A549 (cell line): Measurements from ENCODE around the gene PHTF2.

Experiments used
- CTCF ChIP-seq: fragments of >200 bp; sonication (Bioruptor Twin); formaldehyde crosslinking; IDR thresholded peaks from 3 replicates; pipeline ENCODE4 v1.5.1; 2016
- KDM5A ChIP-seq: fragments of 200-600 bp; sonication (generic); IDR thresholded peaks from 2 replicates; pipeline ENCODE4 v1.6.1; 2016; ENCODE audit warnings: antibody characterized with exemption, mild to moderate bottlenecking
- PHF8 ChIP-seq: fragments of 200-600 bp; sonication (generic); IDR thresholded peaks from 2 replicates; pipeline ENCODE4 v1.6.1; 2016; ENCODE audit warnings: low read depth, mild to moderate bottlenecking, antibody characterized with exemption, moderate library complexity, borderline replicate concordance
- POLR2A ChIP-seq: IDR thresholded peaks from 2 replicates; pipeline ENCODE4 v1.6.1; 2012; ENCODE audit warnings: mild to moderate bottlenecking, low read length
- RARB ChIP-seq: fragments of 250-450 bp; sonication (Bioruptor Pico); IDR thresholded peaks from 2 replicates; pipeline ENCODE4 v1.8.0; 2021; ENCODE audit warnings: mild to moderate bottlenecking, moderate library complexity
- TFCP2L1 ChIP-seq: fragments of 250-450 bp; sonication (Bioruptor Pico); IDR thresholded peaks from 2 replicates; pipeline ENCODE4 v1.5.0; 2021; ENCODE audit warnings: mild to moderate bottlenecking
- USF2 ChIP-seq: fragments of 450-650 bp; IDR thresholded peaks from 2 replicates; pipeline ENCODE4 v1.6.1; 2014; ENCODE audit warnings: antibody characterized with exemption
- TF ChIP-seq, protein P1 (sequence below): IDR thresholded peaks from 2 replicates; pipeline ENCODE4 v1.6.1; 2012

- TF ChIP-seq CTCF: no peak
- TF ChIP-seq USF2: no peak
- TF ChIP-seq RARB (CRISPR knock-in tag): no peak
- TF ChIP-seq, protein P1, sequence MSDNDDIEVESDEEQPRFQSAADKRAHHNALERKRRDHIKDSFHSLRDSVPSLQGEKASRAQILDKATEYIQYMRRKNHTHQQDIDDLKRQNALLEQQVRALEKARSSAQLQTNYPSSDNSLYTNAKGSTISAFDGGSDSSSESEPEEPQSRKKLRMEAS: no peak
- TF ChIP-seq POLR2A: no peak
- TF ChIP-seq TFCP2L1 (CRISPR knock-in tag): no peak
- no peak for TF ChIP-seq KDM5A
- no peak for TF ChIP-seq PHF8
Observed at GRCh38 chr7:77765481-77765880, 33.1 kb upstream of the PHTF2 start.
